Upper lobe of right lung (tissue), 1 donor: ENCODE measurements around the gene YIPF5. TPM values are rescaled to one million over a fixed set of nuclear protein-coding genes. Genes with fewer than 3 reads are reported as not detected.

Experiments
- ATAC-seq: fragments of 200-7000 bp; cut with Tn5 transposase; one replicate; pipeline ENCODE4 v1.9.1; 2020; ENCODE audit warnings: mild to moderate bottlenecking, moderate library complexity
- DNase-seq: peaks from one replicate; pipeline ENCODE4 v3.0.0-alpha.2; 2020
- H3K27ac ChIP-seq: fragments of 200-600 bp; one replicate; pipeline ENCODE4 v1.8.0; 2022
- H3K27me3 ChIP-seq: fragments of 200-600 bp; one replicate; pipeline ENCODE4 v1.8.0; 2022; ENCODE audit warnings: mild to moderate bottlenecking
- H3K36me3 ChIP-seq: fragments of 200-600 bp; one replicate; pipeline ENCODE4 v1.8.0; 2022
- H3K4me1 ChIP-seq: fragments of 200-600 bp; one replicate; pipeline ENCODE4 v1.8.0; 2022
- H3K4me3 ChIP-seq: fragments of 200-600 bp; one replicate; pipeline ENCODE4 v1.8.0; 2022; ENCODE audit warnings: mild to moderate bottlenecking
- H3K9me3 ChIP-seq: fragments of 200-600 bp; one replicate; pipeline ENCODE4 v1.8.0; 2022
- intact Hi-C: fragments of 100-400 bp; cut with DNase I; formaldehyde crosslinking; loops from one replicate; pipeline ENCODE4 v1.11.0; 2022
- total RNA-seq: library from RNA; stranded (reverse); fragmentation: NEBNext Ultra II Directional; extraction: Animal tissue kit (Norgen Biotek cat#: 25700); gene quantifications from one replicate; pipeline ENCODE4 v1.2.1, GENCODE V29; 2021
- TF ChIP-seq, protein P1 (sequence below): fragments of 200-600 bp; IDR thresholded peaks from one replicate; pipeline ENCODE4 v1.8.0; 2022; ENCODE audit warnings: antibody characterized with exemption
- donor health status: DM: no; HTN: yes; CAD: no; lungs with severe emphysema.

YIPF5 gene
- total RNA-seq, 1 donor from 2014 or later, result 47.6 TPM

- peaks cover 72% of the 10 kb centered on the region for H3K36me3 ChIP-seq
- no peak overlapping the region for H3K4me3 ChIP-seq
- H3K27ac ChIP-seq, result no peak overlapping the region
- no peaks in the 10 kb centered on the region for H3K27me3 ChIP-seq
- no peaks in the 10 kb centered on the region for H3K4me1 ChIP-seq
- TF ChIP-seq, protein P1, sequence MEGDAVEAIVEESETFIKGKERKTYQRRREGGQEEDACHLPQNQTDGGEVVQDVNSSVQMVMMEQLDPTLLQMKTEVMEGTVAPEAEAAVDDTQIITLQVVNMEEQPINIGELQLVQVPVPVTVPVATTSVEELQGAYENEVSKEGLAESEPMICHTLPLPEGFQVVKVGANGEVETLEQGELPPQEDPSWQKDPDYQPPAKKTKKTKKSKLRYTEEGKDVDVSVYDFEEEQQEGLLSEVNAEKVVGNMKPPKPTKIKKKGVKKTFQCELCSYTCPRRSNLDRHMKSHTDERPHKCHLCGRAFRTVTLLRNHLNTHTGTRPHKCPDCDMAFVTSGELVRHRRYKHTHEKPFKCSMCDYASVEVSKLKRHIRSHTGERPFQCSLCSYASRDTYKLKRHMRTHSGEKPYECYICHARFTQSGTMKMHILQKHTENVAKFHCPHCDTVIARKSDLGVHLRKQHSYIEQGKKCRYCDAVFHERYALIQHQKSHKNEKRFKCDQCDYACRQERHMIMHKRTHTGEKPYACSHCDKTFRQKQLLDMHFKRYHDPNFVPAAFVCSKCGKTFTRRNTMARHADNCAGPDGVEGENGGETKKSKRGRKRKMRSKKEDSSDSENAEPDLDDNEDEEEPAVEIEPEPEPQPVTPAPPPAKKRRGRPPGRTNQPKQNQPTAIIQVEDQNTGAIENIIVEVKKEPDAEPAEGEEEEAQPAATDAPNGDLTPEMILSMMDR, result no peak
- intact Hi-C loops, result no loop called here
- no peaks in the 10 kb centered on the region for H3K9me3 ChIP-seq
- ATAC-seq (no peak), DNase-seq (no peak)
Measured at GRCh38 chr5:144162686-144163085, 7.8 kb downstream of the YIPF5 start.

DNA sequence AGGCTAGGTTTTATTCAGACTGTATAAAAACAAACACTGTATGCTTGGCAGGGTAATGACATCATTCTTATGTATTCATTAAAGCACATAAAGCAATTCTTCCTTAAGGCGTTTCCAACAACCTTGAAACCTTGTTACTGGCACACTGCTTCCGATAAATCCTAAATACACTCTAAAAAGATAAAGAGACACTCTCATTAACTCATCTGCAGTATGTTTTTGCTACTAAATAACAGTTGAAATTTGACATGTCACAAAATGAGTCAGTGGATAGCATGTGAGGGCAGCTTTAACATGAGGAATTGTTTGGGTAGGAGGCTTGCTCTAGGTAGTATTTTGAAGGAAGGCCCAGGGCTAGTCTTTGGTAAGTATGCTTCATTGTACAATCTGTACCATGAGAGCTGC is 13.7 kb downstream of the YIPF5 start:
- Histone ChIP-seq H3K27me3 (no peaks in the 10 kb centered on the region), H3K9me3 (no peaks in the 10 kb centered on the region), H3K4me1 (no peaks in the 10 kb centered on the region), H3K27ac (no peak overlapping the region), H3K36me3 (peaks cover 27% of the 10 kb centered on the region), H3K4me3 (no peak overlapping the region)
- DNase-seq (no peak), ATAC-seq (no peak)
- TF ChIP-seq, protein P1, result no peak
- intact Hi-C loops, result no loop called here

DNA sequence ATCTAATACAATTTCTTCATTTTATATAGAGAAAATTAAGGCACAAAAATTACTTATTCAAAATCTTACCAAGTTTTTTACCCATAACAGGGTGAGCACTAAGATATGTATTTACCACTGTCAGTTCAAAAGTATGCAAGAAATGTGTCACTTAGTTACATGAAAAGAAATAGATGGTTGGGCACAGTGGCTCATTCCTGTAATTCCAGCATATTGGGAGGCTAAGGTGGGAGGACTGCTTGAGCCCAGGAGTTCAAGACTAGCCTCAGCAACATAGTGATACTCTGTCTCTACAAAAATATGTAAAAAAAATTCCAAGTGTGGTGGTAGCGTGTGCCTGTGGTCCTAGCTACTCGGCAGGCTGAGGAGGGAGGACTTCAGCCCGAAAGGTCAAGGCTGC is 19.4 kb downstream of the YIPF5 start:
- TF ChIP-seq, protein P1, result no peak
- no peaks in the 10 kb centered on the region for H3K4me1 ChIP-seq
- DNase-seq (no peak), ATAC-seq (no peak)
- H3K27me3 ChIP-seq, result no peaks in the 10 kb centered on the region
- H3K9me3 ChIP-seq, result no peaks in the 10 kb centered on the region
- no peaks in the 10 kb centered on the region for H3K36me3 ChIP-seq
- intact Hi-C loops, result no loop called here
- H3K27ac ChIP-seq, result no peak overlapping the region
- no peak overlapping the region for H3K4me3 ChIP-seq

DNA sequence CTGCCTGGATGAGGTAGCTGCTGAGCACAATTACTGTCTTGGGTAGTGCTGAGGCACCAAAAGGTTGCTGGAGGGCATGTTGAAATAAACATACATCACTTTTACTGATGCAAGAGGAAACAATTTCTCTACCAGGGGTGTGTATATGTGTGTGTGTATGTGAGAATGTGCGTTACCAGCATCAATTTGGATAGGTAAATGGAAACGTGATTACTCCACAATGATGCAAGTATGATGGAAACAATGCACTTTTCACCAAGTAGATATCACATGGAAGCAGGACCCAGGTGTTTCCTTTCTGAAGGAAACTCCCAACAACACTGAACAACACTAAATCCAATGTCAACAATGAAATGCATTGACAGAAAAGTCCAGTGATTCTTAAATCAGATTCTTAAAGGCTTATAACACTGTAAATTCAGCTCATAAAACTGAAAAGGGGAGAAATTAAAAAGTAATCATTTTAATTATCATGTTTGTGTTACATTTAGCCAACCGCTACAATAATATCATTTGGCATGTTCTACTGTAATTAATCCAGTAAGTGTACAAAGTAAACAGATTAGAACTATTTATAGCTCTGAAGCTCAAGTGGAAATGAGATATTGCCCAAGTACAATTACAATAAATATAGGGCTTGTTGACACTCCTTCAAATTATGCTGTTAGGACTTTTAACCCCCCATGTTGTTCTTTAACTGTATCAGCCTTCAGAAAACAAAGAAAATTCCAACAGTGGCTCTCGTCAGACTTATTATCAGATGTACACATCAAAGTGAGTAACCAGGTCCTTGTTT is 25.3 kb downstream of the YIPF5 start:
- H3K4me3 ChIP-seq, result no peak overlapping the region
- intact Hi-C loops, result no loop called here
- H3K27ac ChIP-seq, result no peak overlapping the region
- no peaks in the 10 kb centered on the region for H3K27me3 ChIP-seq
- no peaks in the 10 kb centered on the region for H3K9me3 ChIP-seq
- no peaks in the 10 kb centered on the region for H3K4me1 ChIP-seq
- DNase-seq (no peak), ATAC-seq (no peak)
- TF ChIP-seq, protein P1, result no peak
- no peaks in the 10 kb centered on the region for H3K36me3 ChIP-seq

GRCh38 chr5:144143625-144144024 is 26.8 kb downstream of the YIPF5 start:
- TF ChIP-seq, protein P1, result no peak
- DNase-seq, result no peak
- Histone ChIP-seq H3K9me3 (no peaks in the 10 kb centered on the region), H3K27me3 (no peaks in the 10 kb centered on the region), H3K4me1 (no peaks in the 10 kb centered on the region), H3K27ac (no peak overlapping the region), H3K4me3 (no peak overlapping the region), H3K36me3 (no peaks in the 10 kb centered on the region)
- ATAC-seq, result no peak
- intact Hi-C loops, result no loop called here

DNA sequence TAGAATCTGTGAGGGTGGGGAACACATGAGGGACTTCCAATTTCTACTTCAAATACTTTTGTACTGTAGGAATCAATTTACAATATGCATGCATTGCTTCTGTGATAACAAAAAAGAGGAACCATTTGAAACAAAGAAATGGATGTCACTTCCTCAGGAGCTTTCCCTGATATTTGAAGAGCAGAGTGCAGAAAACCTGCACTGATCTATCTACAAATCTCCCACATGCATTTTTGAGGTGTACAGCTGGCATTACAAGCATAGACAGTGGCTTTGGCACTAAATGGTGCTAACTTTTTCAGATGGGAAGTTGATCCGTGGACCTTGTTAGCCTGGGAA is 27.7 kb downstream of the YIPF5 start:
- no peak for DNase-seq
- Histone ChIP-seq H3K36me3 (no peaks in the 10 kb centered on the region), H3K27me3 (no peaks in the 10 kb centered on the region), H3K4me1 (no peaks in the 10 kb centered on the region), H3K4me3 (no peak overlapping the region), H3K9me3 (no peaks in the 10 kb centered on the region), H3K27ac (no peak overlapping the region)
- no peak for ATAC-seq
- TF ChIP-seq, protein P1, result no peak
- intact Hi-C loops, result no loop called here
